ENCODE measurements around the gene ARRDC4.

- no peak for TF ChIP-seq GTF2F1 (IDR thresholded peaks at IDR 0.05; ENCODE audit: borderline replicate concordance, low read depth, low read length)
- TF ChIP-seq POLR2AphosphoS5 (IDR thresholded peaks at IDR 0.05; ENCODE audit: low read depth, low read length): no peak
- no peak for TF ChIP-seq SP4 (IDR thresholded peaks at IDR 0.05; ENCODE audit: low read length)
- no peak for TF ChIP-seq CTCF (IDR thresholded peaks at IDR 0.05; ENCODE audit: control extremely low read depth in 1 of 3, insufficient read depth in 1 of 3, low read depth in 1 of 3, low read length in 3 of 3)
- TF ChIP-seq USF2 (IDR thresholded peaks at IDR 0.05; ENCODE audit: low read length): no peak
- TF ChIP-seq SRF (IDR thresholded peaks at IDR 0.05; ENCODE audit: low read depth, low read length): no peak
- TF ChIP-seq GABPA (IDR thresholded peaks at IDR 0.05; ENCODE audit: borderline replicate concordance, insufficient read depth, low read length): no peak
- TF ChIP-seq SP1 (IDR thresholded peaks at IDR 0.05; ENCODE audit: low read depth, low read length): no peak
- TF ChIP-seq CHD1 (IDR thresholded peaks at IDR 0.05; ENCODE audit: low read depth, low read length): no peak
- no peak for TF ChIP-seq SP2 (IDR thresholded peaks at IDR 0.05; ENCODE audit: low read length)
- TF ChIP-seq EP300 (IDR thresholded peaks at IDR 0.05; ENCODE audit: borderline replicate concordance in 1 of 2, low read depth in 2 of 2, low read length in 2 of 2): no peak
- no peak for TF ChIP-seq ATF2 (IDR thresholded peaks at IDR 0.05; ENCODE audit: low read length)
Measured at GRCh38 chr15:97995192-97995591, 34.7 kb downstream of the ARRDC4 start.

All from H1 (cell line).